ENCODE data around the gene FOXP1.

The FOXP1 gene

DNA sequence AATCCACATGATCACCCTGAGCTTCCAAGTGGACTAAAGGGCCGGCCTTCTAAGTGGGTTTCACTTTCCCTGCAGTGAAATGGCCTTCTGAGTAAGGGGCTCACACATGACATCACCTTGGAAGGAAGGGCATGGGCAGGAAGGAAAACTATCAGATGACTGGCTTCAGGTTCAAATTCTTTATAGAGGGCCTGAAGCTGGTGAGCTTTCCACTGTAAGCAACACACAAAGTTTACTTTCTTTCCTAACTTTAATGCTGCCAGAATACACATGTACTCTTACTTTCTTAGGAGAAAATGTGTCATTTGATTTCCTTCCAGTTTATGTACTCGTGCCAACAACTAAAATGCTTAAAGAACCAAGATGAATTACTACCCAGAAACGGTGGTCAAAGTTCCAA lies 475.6 kb downstream of the FOXP1 start:
- no peak for DNase-seq (ENCODE audit: low read depth, low spot score)

DNA sequence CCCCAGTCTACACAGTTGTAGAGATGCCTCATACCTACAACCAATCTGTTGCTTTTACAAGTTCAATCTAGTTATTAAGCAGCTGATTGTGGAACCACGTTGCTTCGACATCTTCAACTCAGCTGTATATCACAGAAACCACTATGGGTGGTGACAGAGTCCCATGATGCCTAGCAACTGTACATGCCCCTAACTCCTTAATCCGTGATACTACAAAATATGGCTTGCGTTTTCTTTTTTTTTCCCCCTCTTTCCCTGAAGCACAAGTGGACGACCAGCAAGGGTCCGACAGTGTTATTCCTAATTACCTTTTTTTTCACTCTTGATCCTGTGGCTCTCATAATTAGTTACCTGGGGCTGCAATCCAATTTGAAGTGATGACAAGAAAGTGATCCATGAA lies 478.6 kb downstream of the FOXP1 start:
- DNase-seq (ENCODE audit: low read depth, low spot score): no peak

DNA sequence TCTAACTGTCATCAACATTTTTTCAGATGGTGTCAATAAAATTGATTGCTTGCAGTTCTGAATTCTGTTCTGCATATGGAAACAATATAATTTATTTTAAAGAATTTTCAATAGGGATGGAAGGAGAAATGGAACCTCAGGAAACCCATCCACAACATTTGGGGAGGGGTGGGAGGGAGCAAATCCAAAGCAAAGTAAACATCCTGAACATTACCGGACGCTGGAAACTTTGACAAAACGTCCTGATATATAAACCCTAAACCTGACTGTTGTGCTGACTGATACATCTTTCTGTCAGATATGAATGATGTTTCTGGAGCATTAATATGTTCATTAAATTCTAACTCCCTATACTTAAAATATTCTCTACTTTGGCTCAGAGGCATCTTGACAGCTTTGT lies 479.0 kb downstream of the FOXP1 start:
- no peak for DNase-seq (ENCODE audit: low read depth, low spot score)

DNA sequence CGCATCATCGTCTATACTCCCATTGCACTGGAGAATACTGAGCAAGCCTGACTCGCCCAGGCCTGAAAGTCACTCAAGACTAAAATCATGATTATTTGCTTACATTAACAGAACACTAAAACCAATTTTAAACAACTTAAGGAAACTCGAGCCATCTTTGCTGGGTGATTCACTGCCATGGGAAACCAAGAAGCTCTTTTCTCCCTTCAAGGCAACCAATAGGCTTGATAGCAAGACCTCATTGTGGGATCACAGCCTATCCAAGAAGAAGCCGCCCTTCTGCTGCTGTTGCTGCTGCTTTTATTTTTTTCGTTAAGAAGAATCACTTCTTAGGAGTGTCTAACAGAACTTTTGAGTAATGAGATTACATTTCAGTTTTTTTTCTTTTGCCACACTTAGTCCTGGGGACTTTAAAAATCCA lies 479.4 kb downstream of the FOXP1 start:
- no peak for DNase-seq (ENCODE audit: low read depth, low spot score)

DNA sequence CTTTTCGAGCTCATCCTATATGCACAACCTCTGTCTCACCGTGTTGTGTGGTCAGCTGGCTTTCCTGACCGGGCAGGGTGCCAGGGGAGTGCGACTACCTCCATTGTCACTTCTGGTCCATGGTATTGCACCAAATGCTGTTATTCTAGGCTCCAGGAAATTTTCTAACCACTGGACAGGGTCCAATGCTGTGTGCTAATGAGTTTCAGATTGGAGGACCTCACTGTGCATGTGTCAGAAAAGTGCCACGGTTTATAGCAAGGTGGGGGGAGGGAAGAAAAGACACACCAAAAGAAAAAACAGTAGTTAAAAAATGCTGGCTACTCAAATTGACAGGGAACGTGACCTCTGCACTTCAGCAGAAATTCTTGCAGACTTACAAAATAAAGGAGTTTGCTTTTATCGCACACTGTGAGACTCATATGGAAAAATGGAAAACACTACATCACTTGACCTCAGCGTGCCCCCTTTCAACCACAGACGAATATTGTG lies 480.1 kb downstream of the FOXP1 start:
- no peak for DNase-seq (ENCODE audit: low read depth, low spot score)

DNA sequence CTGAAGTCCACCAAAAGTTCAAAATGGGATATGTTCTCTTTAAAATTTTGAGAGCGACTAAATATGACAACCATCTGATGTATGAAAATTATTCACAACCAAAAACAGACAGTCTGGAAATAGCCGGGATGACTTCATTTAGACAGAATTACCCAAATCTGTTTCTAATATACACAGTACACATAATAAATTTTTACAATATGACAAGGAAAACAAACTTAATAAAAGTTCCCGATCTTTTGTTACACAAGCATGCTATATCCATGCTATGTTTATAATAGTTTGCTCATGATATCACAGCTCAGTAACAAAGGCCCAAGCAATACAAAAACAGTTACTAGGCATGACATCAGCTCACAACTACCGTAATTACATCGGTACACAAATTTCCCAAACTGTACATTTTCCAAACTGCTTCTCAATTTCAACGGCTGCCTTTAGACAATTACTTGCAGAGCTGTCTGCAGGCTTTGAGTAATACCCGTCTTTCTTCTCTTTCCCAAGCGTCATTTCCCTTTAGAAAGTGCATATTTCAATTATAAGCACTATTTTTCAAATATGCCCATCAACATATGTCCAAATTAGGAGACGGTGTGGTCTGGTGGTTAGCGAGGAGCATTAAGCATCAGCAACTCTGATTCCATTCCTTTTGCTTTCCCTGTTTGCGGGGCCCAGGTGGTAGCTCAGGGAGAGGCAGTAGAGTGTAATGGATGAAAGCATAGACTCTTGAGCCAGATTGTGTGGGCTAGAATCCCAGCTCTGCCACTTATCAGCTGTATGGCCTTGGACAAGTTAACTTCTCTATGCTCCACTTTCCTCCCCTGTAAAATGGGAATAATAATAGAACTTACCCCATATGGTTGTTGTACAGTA lies 481.2 kb downstream of the FOXP1 start:
- no peak for DNase-seq (ENCODE audit: low read depth, low spot score)

DNA sequence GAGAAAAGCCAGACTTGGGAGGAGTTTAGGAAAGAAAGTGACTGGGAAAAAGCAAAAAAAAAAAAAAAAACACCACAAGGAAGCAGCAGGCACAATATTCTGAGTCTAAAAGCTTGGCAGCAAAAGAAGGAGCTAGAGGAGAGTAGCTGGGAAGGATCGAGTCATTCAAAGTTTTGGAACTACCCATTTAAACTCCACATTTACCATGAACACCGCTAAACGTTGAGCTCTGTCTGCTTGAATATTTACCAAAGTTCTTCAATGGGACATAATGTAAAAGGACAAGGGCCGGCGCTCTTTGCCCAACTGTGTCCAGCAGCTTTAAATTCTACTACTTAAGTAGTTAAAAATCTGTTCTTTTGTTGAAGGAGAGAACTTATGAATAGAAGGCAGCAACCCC lies 481.9 kb downstream of the FOXP1 start:
- no peak for DNase-seq (ENCODE audit: low read depth, low spot score)

DNA sequence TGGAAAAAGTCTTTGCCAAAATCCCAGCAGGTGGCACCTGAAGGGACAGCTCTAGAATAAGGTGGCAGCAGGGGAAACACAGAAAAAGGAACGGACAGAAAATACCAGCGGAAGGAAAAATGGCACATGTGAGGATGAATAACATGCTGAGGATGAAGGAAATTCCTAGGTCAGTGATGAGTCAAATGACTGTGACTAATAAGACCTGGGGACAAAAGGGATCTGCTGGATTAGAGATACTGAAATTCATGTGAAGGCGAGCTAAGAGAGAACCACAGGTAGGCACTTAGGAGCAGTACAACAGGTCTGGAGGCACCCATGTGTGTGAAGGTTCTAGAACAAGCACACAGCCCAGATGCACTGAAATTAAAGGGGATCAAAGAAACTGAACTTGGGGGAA lies 482.5 kb downstream of the FOXP1 start:
- no peak for DNase-seq (ENCODE audit: low read depth, low spot score)

DNA sequence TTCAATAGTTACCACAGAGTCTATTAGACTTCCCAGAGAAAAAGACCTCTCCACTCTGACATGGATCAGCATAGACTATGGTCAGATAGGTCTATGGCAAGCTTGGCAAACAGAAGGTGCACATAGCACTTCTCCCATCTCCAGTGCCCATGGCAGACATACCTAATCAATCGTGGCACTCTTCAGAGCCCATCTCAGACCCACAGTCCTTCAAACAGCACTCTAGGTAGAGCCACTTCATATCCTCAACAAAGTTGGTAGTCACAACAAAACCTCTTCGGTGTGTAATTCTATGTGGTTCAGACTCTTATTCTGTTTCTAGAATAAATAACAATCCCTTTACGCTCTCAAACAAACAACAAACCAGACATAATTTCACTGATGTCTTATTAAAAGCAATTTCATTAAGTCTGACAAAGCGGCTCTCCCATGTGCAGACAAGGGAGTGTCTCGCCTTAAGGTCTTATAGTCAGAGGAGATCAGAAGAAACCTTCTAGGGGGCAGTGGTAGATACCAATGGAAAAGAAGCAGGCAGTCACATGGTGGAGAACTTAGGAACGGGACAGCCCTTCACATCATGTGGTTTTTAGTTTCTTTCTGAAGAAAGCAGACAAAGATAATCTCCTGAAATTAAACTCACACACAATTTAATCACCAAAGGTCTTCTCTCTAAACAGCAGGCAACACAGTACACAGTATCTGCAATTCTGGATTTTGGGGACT lies 483.4 kb downstream of the FOXP1 start:
- DNase-seq (ENCODE audit: low read depth, low spot score): no peak

DNA sequence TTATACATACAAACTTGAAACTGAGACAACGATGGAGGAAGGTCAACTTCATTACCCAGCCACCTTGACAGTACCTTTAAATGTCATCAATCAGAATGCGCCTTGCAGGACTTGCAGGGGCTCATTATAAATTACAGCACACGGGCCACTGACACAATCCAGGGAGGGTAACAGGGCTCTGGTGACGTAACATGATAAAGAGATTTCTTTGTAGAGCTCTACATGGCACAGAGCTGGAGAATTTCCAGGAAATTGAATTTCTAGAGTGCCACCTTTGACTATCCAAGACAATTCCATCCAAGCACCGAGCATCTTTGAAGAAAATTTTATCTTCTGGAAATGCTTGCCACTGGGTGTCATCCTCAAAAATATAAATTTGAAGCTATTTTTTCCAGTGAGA lies 486.0 kb downstream of the FOXP1 start:
- DNase-seq (ENCODE audit: low read depth, low spot score): no peak

DNA sequence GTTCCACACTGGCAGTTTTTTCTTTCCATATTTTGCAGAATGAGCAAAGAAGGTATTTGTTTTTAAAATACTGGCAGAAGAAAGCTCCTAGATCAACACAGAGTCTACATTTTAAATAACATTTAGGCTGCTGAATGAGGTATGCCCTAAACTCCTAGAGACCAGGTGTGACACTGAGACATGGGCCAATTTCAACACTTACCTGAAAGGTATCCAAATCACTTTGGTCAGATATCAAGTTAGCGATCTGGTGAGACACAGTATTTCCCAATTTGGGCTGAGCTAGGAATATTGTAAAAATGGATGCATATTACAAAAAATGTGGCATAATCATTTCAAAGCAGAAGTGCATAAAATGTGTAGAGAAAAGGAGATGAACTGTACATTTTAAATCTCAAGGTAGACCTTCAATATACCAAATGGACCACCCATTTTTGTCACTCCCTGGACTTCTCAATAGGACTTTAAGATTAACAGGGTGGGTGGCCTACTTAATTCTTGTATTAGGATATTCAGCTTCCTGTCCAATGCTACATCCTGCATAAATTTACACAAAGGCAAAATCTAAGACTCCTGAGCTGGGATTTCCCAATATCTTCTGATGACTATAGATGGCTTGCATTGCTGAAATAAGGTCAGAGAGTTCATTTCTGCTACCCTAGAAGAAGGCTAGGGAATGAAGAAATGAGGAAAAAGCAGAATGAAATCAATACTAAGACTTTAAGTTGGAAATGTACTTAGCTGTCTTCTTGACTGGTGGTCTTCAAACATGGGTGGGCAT lies 487.8 kb downstream of the FOXP1 start:
- no peak for DNase-seq (ENCODE audit: low read depth, low spot score)

DNA sequence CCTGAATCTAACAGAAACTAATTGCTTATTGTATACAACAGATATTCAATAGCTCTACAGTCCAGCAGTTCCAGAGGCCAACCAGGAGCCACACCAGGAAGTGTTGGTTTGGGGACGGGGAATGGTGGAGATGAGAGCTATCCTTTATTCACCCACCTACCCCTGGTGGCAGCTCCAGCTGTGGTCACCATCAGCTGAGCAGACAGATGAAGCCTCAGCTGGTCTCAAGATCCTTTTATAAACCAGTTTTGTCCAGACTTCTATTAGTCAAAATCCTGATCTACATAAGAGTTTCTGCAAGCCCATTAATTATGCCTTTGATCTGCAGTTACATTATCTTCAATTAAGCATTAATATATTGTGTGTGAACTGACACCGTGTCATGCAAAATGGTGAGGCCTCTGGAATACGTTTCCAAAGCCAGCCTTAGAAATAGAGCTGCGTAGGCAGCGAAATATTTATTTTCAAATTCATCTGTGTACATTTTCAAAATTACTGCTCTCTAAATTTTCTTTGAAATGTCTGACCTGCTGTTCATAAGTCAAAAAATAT lies 488.8 kb downstream of the FOXP1 start:
- no peak for DNase-seq (ENCODE audit: low read depth, low spot score)

DNA sequence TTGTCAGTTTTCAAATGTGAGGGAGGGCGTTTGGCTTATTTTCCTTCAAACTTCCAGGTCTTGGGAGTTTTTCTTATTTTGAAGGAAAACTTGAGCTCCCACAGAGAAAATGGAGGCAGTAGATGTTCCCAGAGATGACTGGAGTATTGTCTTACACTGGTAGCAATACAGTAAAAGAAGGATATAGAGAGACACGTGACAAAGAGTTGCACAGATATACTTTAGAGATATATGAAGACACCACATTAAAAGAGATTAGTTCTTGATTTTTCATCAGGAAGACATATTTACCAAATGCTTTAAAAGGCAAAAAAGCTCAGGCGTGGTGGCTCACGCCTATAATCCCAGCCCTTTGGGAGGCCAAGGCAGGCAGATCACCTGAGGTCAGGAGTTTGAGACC lies 490.9 kb downstream of the FOXP1 start:
- no peak for DNase-seq (ENCODE audit: low read depth, low spot score)

DNA sequence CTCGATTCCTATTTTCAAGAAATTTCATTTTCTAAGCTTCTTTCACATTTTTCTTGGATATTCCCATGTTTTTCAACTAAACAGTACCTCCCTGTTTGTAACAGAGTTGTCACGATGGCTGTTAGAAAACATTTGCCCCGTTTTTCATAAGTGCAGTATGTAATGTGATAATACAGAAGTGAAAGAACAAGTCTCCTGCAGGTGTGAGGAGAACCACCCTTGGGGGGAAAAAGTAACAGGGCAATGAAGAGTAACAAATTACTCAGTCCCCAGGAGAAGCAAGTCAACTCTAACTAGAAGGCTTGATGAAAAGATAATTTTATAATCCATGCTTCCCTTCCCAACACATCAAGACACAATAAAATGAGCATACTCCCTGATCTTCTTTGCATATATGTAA lies 493.3 kb downstream of the FOXP1 start:
- no peak for DNase-seq (ENCODE audit: low read depth, low spot score)

DNA sequence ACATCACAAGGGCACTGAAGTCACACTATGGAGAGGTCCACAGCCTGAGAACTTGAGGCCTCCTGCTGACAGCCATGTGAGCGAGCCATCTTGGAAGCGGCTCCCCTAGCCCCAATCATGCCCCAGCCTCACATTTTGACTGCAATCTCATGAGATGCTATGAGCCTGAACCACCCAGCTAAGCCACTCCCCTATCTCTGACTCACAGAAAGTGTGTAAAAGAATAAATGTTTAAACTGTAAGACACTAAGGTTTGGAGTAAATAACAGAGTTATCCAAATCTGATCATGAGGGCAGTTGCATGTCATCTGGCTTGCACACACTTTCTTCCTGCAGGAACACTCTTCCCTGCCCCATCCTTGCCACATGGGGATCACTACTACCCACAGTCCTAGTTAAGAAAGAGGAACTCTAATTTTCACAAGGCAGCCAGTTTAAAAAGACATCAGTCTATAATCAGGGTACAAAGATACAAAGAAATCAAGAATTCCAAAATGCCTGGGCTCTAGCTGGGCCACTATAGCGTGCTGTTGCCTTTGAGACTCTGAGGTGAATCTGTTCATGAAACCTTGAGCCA lies 494.2 kb downstream of the FOXP1 start:
- no peak for DNase-seq (ENCODE audit: low read depth, low spot score)

DNA sequence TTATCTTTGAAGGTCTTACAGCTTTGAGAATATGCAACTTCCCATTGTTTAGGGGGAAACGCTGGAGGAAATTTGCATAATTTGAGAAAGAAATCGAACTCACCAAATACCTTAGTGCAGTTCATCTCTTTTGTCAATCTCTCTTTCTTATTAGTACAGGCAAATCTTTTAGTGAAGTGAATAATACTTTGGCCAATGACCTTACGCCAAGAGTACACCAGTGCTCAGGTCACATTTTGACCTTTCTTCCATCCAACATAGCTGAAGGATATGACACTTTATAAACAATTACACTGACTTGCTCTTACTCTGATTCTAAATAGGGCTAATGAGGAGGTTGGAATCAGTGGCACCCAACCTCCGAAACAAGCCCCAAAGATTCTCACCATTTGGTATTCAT lies 494.8 kb downstream of the FOXP1 start:
- no peak for DNase-seq (ENCODE audit: low read depth, low spot score)

DNA sequence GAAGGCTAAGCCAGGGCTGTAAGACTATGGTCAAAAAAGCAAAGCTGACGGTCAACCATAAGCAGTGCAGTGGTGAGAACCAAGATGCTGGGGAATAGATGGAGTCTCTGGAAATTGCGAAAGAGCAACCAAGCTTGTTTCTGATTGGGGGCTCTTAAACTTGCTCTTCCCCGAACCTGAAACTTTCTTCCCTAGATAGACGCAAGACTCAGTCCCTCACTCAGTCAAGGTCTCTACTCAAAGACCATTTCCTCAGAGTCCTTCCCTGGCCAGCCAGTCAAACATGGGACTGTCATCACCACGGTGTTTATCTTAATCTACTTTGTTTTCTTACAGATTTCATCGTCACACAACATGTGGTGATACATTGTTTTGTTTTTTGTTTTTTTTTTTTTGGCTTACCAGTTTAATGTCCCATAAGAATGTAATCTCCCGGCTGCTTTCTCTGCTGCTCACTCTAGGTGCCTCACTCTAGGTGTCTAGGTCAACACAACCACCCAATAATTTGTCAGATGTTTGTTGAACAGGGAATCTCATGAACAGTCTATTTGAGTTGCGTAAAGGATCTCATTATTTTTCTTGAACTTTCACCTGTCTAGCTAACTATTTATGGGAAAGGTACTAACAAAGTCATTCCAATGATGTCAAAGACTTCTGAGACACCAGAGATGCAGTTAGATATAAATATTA lies 495.4 kb downstream of the FOXP1 start:
- DNase-seq (ENCODE audit: low read depth, low spot score): no peak

DNA sequence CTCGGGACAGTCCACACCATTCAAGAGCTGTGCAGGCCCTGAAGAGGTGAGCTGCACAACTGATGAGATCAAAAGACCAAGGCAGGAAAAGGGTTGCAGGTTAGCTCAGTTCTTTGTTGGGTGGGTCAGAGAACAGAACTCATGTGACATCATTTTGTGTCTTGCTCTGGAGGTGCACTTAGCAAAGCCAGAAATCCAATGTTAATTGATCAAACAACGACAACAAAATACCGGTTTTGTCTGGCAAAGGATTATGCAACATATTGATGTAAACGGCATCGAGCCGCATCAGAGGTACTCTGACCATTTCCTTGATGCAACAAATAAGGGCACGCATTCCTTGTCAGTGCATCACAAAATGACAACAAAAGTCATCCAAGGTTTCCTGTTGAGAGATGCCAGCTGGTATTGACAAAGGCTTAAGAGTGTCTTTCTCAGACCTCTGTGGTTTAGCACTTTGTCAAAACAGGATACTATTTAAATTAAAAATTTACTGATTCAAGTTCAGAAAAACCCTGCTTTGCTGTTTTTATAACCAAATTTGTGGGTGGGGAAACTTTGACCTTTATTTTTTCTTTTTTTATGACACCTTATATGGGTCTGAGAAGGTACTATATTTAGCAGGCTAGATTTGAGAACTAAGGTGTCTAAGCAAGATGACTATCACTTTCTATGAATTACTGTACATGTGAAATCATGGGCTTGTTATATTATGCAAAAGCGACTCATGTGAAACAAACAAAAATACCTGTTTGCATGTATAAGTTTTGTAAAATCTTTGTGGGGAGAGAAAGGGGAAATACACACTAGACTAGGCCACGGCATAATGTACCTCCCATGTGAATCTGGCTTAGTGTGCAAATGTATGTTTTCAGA lies 496.1 kb downstream of the FOXP1 start:
- DNase-seq (ENCODE audit: low read depth, low spot score): no peak

DNA sequence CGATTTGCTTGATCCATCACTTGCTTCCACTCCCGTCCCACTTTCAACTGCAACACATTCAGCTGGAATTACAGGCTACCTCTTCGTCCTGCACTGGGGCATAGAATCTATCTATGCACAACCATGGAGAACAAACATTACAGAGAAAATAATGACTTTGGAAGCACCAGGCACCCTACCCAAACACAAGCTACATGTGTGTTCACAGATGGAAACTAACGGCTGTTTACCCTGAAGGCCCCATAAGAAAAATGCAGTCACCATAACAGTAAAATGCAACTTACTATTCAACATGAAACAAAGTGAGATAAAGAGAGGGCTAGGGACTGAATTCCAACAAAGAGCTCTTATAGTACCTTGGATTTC lies 496.8 kb downstream of the FOXP1 start:
- DNase-seq (ENCODE audit: low read depth, low spot score): no peak

DNA sequence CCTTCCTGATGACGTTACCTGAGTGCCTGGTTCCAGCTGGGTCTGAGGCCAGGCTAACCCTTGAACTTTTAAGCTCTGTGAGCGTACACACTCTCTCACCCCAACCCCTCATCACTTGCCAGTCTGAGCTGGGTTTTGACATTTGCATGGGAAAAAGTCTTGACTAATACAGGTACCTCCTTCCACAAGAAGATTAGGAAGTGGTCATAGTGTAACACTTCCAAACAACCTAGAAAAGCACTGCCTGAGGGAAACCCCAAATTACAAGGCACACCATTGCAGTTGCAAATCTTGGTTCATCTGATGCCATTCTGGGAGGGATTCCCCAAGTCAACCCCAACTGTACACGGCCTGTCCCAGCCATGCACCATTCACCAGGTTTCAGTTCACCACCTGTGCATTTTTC lies 499.8 kb downstream of the FOXP1 start:
- DNase-seq (ENCODE audit: low read depth, low spot score): no peak
